Stomach (tissue), 4 donors: ENCODE measurements around the gene ANO7.

Source experiments
- CTCF ChIP-seq, 7 experiments: fragments of 450-650 bp in 4 of 7; fragments of 200-600 bp in 3 of 7; sonication (generic) in 3 of 7; IDR thresholded peaks; one replicate each; pipeline ENCODE4 v1.5.1; 2016 to 2019; ENCODE audit warnings: antibody characterized with exemption in 7 of 7, control low read depth in 2 of 7, mild to moderate bottlenecking in 1 of 7
- POLR2A ChIP-seq, 4 donors: fragments of 450-650 bp; IDR thresholded peaks; one replicate each; pipeline ENCODE4 v1.6.1; 2016; ENCODE audit warnings: antibody characterized with exemption in 4 of 4, control low read depth in 2 of 4, mild to moderate bottlenecking in 1 of 4, moderate library complexity in 1 of 4
- POLR2AphosphoS5 ChIP-seq, 3 donors: sonication (generic); formaldehyde crosslinking; IDR thresholded peaks; one replicate each; pipeline ENCODE4 v1.6.1; 2016; ENCODE audit warnings: antibody characterized with exemption in 3 of 3

- no peak for TF ChIP-seq CTCF (IDR thresholded peaks at IDR 0.05)
- peak in 2 of 3 donors; percentile 67 to 85 for TF ChIP-seq POLR2AphosphoS5 (IDR thresholded peaks at IDR 0.05)
- no peak for TF ChIP-seq POLR2A (IDR thresholded peaks at IDR 0.05)
Observed at GRCh38 chr2:241149925-241150659, 38.4 kb upstream of the ANO7 start, which contains the start of gene PPP1R7.
